Brain pericyte (primary cell): Measurements from ENCODE around the gene TRIM66.

Experiments used
- DNase-seq: peaks from one replicate; pipeline ENCODE4 v3.0.0-alpha.2; 2012; ENCODE audit warnings: low read depth, low spot score

TRIM66 gene, protein sequence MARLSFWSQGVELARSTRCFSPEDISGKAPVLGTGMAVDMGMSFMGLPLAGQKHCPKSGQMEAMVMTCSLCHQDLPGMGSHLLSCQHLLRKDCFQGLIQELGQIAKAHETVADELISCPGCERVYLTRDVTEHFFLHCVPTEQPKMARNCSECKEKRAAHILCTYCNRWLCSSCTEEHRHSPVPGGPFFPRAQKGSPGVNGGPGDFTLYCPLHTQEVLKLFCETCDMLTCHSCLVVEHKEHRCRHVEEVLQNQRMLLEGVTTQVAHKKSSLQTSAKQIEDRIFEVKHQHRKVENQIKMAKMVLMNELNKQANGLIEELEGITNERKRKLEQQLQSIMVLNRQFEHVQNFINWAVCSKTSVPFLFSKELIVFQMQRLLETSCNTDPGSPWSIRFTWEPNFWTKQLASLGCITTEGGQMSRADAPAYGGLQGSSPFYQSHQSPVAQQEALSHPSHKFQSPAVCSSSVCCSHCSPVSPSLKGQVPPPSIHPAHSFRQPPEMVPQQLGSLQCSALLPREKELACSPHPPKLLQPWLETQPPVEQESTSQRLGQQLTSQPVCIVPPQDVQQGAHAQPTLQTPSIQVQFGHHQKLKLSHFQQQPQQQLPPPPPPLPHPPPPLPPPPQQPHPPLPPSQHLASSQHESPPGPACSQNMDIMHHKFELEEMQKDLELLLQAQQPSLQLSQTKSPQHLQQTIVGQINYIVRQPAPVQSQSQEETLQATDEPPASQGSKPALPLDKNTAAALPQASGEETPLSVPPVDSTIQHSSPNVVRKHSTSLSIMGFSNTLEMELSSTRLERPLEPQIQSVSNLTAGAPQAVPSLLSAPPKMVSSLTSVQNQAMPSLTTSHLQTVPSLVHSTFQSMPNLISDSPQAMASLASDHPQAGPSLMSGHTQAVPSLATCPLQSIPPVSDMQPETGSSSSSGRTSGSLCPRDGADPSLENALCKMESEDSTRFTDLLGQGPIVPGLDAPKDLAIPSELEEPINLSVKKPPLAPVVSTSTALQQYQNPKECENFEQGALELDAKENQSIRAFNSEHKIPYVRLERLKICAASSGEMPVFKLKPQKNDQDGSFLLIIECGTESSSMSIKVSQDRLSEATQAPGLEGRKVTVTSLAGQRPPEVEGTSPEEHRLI (N-terminal part only)

DNA sequence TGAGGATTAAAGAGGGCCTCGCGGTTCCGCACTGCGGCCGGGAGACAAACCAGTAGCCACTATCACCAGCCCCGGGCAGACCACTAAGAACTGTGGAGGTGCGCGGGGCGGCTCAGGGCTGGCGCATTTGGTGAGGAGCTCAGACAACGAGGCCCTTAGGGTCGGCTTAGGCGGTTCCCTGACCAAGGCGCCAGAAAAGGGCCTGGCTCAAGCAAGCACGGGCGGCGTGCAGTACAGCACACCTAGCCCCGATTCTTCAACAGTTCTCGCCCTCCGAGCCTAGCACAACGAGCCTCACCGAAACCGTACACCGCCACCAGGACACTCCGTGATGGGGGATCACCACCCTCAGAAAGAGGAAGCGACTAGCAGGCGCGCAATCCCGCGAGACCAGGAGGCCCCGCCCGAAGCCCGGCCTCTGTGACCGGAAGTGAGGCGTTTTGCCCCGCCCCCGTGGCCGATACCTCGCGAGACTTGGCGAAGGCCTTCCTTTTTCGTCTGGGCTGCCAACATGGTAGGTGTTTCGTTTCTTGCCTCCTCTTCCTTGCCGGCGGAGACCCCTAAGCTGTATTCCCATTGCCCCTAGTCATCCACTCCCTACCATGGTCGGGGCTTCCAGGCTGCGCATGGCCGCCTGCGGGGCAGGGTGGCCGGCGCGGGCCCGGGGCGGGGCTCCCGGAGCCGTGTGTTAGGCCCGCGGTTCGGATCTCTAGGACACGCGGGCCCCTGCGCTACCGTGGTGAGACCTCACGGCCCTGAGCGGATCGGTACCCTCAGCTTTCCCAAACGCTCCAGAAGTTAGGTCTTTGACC is at the start of gene TRIM66, which contains the start of gene RPL27A:
Gene TRIM66 (minus strand): TSS at position 363 of the 812 bp plus-strand sequence. CDS start 10,391 bp downstream, outside the sequence.
Gene RPL27A (plus strand): TSS at position 490 of the 812 bp plus-strand sequence. CDS start 22 bp downstream, at position 512.
- peak; percentile 89 for DNase-seq

DNA sequence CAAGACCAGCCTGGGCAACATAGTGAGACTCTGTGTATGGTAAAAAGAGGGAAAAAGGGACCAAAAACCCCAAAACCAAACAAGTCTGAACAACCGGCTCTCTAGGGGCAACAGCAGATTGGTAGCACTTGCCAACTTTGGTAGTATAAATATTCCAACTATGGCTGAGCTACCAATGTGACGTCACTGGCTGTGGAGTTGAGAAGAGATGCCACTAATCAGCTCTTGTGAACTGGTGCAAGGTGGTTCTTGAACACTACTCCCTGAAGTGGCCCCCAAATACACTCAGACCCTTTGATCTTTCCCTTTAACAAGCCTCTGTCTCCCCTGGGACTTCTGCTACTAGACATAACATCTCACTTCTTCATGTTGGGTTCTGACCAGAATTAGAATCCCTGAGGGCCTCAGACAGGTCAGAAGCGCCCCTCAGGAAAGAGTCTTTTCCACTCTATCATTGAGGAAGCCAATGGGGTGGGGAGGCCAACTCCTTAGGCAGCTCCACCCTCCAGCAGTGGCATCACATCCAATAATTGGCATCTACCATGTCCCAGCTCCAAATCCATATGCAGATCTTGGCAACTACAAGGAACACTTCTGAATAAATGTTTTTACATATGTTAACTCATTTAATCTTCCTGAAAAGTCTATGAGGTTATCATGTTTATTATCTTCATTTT is 49.3 kb upstream of the TRIM66 start:
- no peak for DNase-seq

DNA sequence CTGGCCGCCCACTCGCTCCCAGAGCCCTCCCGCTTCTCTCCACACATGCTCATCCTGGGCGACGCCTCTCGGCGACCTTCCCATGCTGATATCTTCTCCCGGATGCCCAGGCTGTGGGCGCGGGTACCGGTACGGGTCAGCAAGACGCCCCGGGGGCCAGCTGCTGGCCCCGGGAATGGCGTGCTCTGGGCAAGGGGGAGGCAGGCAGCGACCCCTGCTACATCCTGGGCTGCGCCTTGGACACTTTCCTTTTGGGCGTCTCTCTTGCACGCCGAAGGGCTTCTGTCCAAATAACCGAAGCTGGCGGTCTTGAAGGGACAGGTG is 48.2 kb upstream of the TRIM66 start:
- no peak for DNase-seq

DNA sequence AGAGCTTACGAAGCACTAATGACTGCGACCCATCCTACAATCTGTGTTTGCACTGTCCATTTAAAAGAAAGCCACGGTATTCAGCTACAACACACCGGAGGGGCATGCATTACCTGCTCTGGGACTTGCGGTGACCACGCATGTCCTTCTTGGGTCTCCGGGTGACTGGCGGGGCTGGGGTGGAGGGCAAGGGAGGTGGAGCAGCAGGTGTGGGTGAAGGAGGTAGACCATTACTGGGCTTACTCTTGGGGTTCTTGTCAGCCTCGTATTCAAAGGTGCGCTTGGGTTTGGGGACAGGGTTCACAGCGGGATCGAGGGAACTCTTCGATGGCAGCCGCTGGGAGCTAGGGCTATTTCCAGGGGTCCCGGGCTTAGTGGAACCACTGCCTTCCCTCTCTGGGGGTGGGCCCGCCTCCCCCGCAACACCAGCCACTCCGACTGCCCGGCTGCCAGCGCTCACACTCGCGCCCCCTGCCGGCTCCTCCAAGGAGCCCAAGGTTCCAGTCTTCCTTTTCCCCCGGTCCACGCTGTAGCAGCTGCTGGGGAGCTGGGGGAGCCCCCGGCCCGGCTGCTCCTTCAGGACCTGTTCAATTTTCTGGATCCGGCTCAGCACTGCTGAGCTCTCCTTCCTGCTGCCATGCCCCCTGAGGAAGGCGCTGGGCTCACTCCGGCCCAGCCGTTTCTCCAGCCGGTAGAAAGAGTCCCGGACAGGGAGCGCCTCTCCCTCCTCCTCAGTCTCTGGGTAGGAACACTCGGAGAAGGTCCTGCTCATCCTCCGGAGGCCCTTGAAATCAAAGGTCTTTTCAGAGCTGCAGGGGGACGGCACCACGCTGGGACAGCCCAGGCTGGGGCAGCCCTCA is 47.6 kb upstream of the TRIM66 start:
- no peak for DNase-seq

DNA sequence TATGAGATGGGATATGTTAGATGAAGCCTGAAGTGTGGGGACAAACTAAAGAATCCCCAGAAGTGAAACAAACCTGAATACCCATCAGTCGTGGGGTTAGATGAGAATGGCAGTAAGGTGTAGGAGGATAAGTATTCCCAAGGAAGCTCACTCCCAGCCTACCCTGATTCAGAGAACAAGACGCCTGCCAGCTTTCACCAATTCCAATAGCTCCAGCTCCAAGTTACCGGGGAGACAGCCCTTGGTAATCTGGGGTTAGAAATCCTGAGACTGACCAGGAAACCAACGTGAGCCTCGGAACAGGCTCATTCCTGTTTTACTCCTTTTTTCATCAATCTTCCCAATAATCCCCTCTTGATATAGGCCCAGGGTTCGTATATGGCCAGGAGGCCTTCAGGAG is 46.6 kb upstream of the TRIM66 start:
- no peak for DNase-seq

DNA sequence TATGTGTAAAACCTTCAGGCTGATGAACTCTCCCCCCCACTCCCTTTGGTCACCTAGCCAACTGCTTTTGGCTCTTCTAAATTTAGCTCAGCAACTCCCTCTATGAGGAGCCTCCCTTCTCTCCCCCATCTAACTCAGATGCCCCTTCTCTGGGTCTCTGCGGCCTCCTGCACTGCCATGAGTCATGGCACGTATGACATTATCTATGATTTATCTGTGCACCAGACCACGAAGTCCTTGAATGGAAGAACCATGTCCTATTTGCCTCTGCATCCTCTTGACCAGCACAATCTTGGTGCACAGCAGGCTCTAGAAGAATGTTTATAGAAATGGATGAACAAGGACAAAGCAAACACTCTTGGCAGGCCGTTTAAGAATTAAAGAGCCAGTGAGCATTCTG is 46.1 kb upstream of the TRIM66 start:
- DNase-seq: no peak

DNA sequence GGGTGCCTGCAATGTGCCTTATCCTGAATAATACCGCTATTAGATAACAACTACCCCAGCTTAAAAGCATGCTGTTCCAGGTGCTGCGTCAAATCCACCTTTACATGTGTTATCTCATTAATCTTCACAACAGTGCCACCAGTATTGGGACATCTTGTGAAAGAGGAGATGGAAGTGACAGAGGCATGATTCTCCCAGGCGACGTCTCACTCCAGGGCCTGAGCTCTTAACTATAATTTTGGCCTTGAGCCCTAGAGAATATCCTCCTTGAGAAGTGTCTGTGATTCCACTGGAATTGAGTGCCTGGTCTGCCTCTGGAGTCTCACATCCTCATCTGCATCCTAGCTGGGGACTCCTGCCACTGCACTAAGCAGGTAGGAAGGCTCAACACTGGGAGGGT is 43.9 kb upstream of the TRIM66 start:
- DNase-seq: no peak

DNA sequence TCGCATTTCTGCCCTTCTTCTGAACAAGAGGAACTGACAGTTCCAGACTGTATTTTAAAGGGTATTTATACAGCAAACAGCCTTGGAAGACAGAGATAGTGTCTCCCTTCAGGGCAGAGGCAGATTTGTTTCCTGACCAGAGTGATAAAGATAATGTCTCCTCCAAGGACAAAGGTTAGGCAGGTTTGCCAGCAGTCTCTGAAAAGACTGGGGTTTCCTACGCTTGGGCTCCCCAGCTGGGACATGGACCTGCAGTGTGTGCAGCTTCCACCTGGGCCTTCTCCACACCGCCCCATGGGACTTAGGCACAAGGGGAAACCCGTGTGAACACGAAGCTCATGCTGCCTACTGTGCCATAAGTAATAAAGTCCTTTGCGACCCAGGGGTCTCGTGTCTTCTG is 42.2 kb upstream of the TRIM66 start:
- DNase-seq: no peak

DNA sequence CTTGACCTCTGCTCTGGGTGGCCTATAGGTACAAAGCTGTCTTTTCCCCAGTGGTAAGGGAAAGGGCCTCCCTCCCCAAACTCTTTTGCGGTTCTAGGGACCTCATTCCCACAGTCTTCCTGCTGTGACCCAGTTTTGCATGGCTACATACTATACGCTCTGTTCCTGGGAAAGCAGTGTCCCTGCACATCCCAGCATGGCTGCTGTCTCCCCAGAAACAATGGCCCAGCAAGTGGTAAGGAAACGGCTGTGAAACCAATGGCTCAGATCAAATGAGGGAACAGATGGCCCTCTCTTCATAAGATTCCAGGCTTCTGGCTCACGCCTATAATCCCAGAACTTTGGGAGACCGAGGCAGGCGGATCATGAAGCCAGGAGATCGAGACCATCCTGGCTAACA is 41.2 kb upstream of the TRIM66 start:
- DNase-seq: no peak

DNA sequence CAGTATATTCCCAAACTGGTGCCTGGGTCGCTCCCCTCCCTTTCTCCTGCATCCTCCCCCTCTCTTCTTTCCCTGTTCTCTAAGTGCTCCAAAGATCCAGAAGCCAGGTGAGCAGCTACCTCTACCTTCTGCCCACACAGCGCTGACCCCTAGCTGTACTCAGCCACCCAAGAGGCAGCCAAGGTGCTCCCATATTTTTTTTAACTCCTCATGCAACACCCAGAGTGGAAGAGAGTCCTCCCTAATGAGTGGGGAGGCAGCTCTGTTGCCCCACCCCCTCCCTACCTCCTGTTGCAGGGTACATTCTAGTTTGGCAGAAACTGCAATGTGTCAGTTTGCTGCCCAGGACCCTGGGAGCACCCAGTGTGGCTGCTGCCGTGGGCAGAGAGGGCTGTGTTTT is 40.3 kb upstream of the TRIM66 start:
- DNase-seq: no peak

DNA sequence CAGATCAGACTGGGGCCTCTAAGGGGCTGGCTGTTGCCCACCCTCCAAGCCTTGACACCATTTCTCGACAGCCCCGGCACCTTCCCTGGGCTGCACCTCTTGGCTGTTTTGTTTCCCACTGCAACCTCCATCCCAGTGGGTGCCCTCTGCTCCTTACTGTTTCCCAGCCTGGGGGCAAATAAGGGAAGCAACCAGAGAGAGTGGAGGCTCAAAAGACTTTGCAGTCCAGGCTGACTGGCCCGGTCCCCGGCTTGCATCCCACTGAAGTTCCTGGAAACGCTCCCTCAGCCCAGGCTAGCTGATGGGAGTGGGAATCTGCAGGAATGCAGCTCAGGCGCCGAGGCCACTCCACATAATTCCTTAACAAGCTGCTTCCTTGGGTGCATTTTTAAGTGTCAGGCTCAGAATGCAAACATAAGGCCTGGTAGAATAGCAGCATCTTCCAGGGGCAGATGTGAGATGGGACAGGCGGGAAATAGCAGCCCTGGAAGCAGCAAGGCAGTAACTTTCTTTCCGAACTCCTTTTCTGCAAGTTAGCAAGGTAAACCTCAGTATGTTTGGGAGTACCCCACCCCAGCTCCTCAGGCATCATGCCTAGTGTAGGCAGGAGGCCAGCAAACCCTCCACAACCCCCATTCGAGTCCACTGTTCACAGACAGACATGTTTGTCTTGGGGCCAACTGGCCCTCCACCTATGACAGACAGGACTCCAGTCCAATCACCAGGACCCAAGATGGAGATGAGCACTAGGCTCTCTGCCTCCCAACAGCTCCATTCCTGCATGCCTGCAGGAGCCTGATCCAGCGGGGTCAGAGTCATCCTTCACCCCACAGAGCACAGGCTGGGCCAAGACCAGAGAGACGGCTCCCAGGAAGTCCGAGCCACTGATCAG is 39.4 kb upstream of the TRIM66 start:
- DNase-seq: no peak

DNA sequence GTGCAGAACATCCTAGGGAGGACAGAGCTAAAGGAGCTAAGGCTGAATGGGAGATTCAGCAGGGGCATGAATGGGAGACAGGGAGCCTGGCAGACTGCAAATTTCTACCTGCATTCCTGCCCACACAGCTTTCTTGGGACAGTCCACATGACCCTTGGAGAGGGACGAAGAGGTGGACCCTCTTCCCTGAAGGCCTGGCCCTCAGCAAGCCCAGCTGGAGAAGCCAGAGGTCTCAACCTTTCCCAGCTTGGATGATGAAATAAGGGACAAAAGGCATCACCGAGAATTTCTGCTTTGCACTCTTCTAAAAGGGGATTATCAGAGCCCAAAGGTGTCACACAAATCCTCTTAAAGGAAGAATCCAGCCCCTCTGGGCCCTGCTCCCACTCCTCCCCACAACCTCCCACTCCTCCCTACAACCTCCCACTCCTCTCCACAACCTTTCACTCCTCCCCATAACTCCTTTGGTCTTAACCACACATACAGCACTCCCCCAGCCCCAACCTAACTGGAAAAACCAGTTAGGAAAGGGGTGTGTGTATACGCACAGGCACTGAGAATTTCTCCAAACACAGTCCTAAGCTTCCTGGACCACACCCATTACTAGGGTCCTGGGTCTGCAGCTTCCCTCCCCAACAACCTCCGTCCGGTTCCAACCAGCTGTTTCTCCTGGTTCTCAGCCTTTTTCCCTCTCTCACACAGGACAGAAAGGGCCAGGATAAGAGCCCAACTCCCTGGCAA is 38.6 kb upstream of the TRIM66 start:
- DNase-seq: no peak

DNA sequence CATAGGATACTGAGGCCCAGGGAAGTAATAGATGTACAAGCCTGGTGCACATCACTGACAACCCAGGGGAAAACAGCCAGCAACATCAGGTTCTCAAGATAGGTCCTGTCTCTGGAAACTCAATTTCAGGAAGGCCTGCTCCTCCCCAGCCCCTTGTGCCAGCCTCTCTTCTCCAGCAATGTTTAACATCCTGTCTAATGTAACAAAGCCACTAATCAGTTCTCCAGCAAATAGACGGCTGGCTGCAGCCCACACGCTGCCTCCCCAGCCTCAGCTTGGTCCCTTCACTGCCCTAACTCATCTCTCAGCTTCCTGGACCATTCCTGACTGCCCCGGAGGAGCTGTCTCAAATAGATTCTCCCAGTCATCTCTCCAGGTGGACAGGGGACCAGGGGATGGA is 37.9 kb upstream of the TRIM66 start:
- no peak for DNase-seq

DNA sequence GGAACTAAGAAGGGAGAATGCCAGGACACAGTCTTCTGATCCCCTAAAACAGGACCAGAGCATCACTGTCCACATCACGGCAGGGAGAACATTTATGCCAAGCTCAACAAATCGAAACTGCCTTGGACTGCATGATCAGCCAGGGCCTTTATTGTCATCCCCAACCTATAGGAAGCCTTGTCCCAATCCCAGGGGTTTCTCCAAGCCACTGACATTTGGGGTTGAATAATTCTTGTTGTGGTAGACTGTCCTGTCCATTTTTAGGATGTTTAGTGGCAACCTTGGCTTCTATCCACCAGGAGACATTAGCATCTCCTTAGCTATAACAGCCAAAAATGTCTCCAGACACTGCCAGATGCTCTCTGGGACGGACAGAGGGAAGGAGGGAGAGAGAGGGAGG is 37.3 kb upstream of the TRIM66 start:
- no peak for DNase-seq

DNA sequence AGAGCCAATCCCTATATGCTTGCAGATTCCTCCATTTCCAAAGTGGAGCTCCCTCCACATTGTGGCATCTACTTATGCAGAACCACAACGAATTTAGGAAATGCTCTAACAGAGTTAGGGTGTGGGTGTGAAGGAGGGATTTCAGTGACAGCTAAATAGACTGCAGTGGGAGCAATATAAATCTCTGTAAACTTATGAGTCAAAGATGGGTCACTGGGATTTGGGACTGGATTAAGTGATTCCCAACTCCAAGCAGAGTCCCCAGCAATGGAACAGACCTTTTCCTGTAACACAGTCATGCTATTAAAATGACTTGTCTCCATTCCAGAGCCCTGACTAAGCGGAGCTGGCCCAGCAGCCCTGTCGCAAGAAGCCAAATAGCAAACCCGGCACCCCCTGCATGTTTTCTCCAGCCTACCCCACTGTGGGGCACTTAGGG is 36.8 kb upstream of the TRIM66 start:
- DNase-seq: no peak

DNA sequence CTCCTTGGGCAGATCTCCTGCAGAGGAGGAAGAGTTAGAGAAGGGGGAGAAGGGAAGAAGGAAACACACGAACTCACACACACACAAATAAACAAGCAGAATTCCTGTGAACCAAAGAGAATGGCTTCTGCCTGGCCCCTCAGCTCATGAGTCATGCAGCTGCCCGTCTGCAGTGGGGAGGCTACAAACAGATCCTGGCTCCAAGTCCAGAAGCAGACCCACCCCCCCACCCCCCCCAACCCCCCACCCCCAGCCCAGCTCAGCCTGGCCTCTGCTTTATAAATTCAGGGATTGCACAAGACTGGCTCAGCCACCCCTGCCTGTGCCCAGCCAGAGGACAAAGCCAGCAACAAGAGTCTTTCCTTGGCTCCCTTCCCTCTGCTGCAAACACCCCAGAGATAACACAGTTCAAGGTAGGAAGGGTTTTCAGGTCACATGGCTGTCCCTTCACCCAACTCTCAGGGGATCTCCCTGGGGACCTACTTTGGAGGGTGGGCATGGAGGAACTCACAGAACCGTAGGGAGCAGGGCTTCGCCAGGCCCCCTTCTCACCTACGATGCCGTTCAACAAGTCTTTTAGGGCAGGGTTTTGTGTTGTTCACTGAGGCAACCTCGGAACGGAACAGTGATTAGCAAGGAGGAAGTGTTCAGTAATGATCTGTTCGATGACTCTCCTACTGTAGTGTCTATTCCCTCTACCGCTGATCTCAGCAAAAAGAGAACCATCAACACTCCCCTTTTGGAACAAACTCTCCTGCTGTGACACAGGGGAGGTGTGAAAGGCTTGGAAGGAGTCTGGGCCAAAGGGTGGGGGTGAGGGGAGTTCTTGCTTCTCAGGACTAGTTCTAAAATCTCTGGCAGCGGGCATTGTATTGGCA is 35.6 kb upstream of the TRIM66 start:
- DNase-seq: peak; percentile 81

DNA sequence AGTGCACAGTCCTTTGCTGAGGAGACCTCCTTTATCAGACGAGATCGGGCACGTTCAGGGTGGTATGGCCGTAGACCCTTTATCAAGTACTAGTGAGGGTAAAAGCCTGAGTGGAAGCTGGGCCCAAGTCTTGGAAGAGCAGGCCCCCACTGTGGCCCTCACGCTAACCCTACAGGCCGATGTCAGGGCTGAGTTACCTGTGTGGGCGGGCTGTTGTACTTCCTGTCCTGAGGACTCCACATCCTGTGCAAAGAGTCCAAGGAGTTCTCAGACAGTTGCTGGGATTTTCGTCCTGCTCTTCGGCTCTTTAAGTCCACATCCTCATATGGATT is 35.0 kb upstream of the TRIM66 start:
- DNase-seq: no peak
